ENCODE results near the gene NAXE. TPM values are rescaled to one million over a fixed set of nuclear protein-coding genes. Genes with fewer than 3 reads are reported as not detected.

Gene NAXE
- total and polyA plus RNA-seq, 9 donors = 43.5 to 85.4 (median 65.4) TPM

- no peak overlapping the region for H3K4me3 ChIP-seq
- no peak for TF ChIP-seq POLR2A (IDR thresholded peaks at IDR 0.05)
- TF ChIP-seq CTCF (IDR thresholded peaks at IDR 0.05) = no peak
- no peak for TF ChIP-seq EP300 (IDR thresholded peaks at IDR 0.05)
- H3K27me3 ChIP-seq = no peaks in the 10 kb centered on the region
- no peak for DNase-seq
- 39 to 45% (median 43%) methylated on average over 6 of the region's 6 CpGs for WGBS, 3 donors
- no peaks in the 10 kb centered on the region for H3K9me3 ChIP-seq
- H3K36me3 ChIP-seq = no peaks in the 10 kb centered on the region
- H3K4me1 ChIP-seq (ENCODE audit: insufficient read depth) = peaks cover 2% of the 10 kb centered on the region
- intact Hi-C loops (cut with DNase I) = no loop called here
- no peak overlapping the region for H3K27ac ChIP-seq
Measured at GRCh38 chr1:156640842-156641706, 49.5 kb downstream of the NAXE start.

GRCh38 chr1:156641761-156642264 lies 50.2 kb downstream of the NAXE start, which contains the start of gene BCAN:
BCAN (plus strand) TSS chr1:156642117; CDS start chr1:156646055, 3,938 bp downstream.
- H3K4me3 ChIP-seq = peak within 1 kb of the TSS; percentile 39

GRCh38 chr1:156642265-156643048 lies 50.9 kb downstream of the NAXE start:
- Histone ChIP-seq H3K4me1 (ENCODE audit: insufficient read depth) (peaks cover 2% of the 10 kb centered on the region), H3K4me3 (peak overlapping the region; percentile 39), H3K36me3 (no peaks in the 10 kb centered on the region), H3K27ac (no peak overlapping the region), H3K9me3 (no peaks in the 10 kb centered on the region), H3K27me3 (no peaks in the 10 kb centered on the region)
- intact Hi-C loops (cut with DNase I) = no loop called here
- no peak for DNase-seq
- TF ChIP-seq POLR2A (IDR thresholded peaks at IDR 0.05) (no peak), CTCF (IDR thresholded peaks at IDR 0.05) (no peak), EP300 (IDR thresholded peaks at IDR 0.05) (no peak)
- WGBS, 3 donors = 7 to 25% (median 12%) methylated on average over 38 to 40 of the region's 40 CpGs

More at GRCh38 chr1:156641761-156642264, 50.2 kb downstream of the NAXE start, which contains the start of gene BCAN:
- peak in 2 of 5 donors; percentile 47 to 57 for DNase-seq
- Histone ChIP-seq H3K36me3 (no peaks in the 10 kb centered on the region), H3K27ac (no peak within 1 kb of the TSS), H3K27me3 (no peaks in the 10 kb centered on the region), H3K4me1 (ENCODE audit: insufficient read depth) (peaks cover 2% of the 10 kb centered on the region), H3K9me3 (no peaks in the 10 kb centered on the region)
- no peak for TF ChIP-seq CTCF (IDR thresholded peaks at IDR 0.05)
- no peak for TF ChIP-seq EP300 (IDR thresholded peaks at IDR 0.05)
- TF ChIP-seq POLR2A (IDR thresholded peaks at IDR 0.05) = no peak
- intact Hi-C loops (cut with DNase I) = no loop called here
- WGBS, 3 donors = 1% methylated on average over 22 to 46 of the region's 46 CpGs

GRCh38 chr1:156643049-156643777 lies 51.6 kb downstream of the NAXE start:
- no peak overlapping the region for H3K4me3 ChIP-seq
- intact Hi-C loops (cut with DNase I) = no loop called here
- peaks cover 2% of the 10 kb centered on the region for H3K4me1 ChIP-seq (ENCODE audit: insufficient read depth)
- TF ChIP-seq POLR2A (IDR thresholded peaks at IDR 0.05) (no peak), EP300 (IDR thresholded peaks at IDR 0.05) (no peak), CTCF (IDR thresholded peaks at IDR 0.05) (no peak)
- H3K36me3 ChIP-seq = no peaks in the 10 kb centered on the region
- DNase-seq = no peak
- no peak overlapping the region for H3K27ac ChIP-seq
- no peaks in the 10 kb centered on the region for H3K9me3 ChIP-seq
- WGBS, 3 donors = 52 to 68% (median 64%) methylated on average over 6 to 7 of the region's 7 CpGs
- no peaks in the 10 kb centered on the region for H3K27me3 ChIP-seq
